ENCODE data around the gene C19orf73. TPM values are rescaled to one million over a fixed set of nuclear protein-coding genes. Genes with fewer than 3 reads are reported as not detected.

C19orf73 gene
- total and polyA plus RNA-seq, 9 of the 15 experiments (the other 6 are each of a cell fraction or from before 2014, with no cell fraction given), result 0.08 to 7.4 (median 1.4) TPM

GRCh38 chr19:49151267-49152118, 32.5 kb upstream of the C19orf73 start (continued):
- TF ChIP-seq RERE (CRISPR knock-in tag; IDR thresholded peaks at IDR 0.05; ENCODE audit: borderline replicate concordance), result 0 out of 2 replicates have a peak, but pooled peaks have one; percentile 51
- 0 out of 2 replicates have a peak, but pooled peaks have one; percentile 29 for TF ChIP-seq XRCC5 (IDR thresholded peaks at IDR 0.05; ENCODE audit: low read depth, low read length)
- peak; percentile 62 for TF ChIP-seq JUND (IDR thresholded peaks at IDR 0.05; ENCODE audit: borderline replicate concordance, low read depth, low read length)
- peak; percentile 10; the same call in 1 of the 3 replicates for TF ChIP-seq JUND (tag; IDR thresholded peaks at IDR 0.05; ENCODE audit: borderline replicate concordance, low read depth, low read length)
- no peak for TF ChIP-seq MAFF (IDR thresholded peaks at IDR 0.05; ENCODE audit: low read length)
- no peak for TF ChIP-seq ZKSCAN1 (IDR thresholded peaks at IDR 0.05; ENCODE audit: low read depth, low read length)
- TF ChIP-seq PHTF2 (CRISPR knock-in tag; IDR thresholded peaks at IDR 0.05), result no peak
- TF ChIP-seq TOE1 (IDR thresholded peaks at IDR 0.05; ENCODE audit: borderline replicate concordance), result 0 out of 2 replicates have a peak, but pooled peaks have one; percentile 35
- no peak for TF ChIP-seq TOE1 (CRISPR knock-in tag; IDR thresholded peaks at IDR 0.05; ENCODE audit: borderline replicate concordance, low read depth)
- no peak for TF ChIP-seq HNRNPH1 (optimal IDR thresholded peaks at IDR 0.05; ENCODE audit: low read depth, low read length)
- no peak for TF ChIP-seq ZBTB9 (CRISPR knock-in tag; IDR thresholded peaks at IDR 0.05)
- TF ChIP-seq ZFP30 (CRISPR knock-in tag; IDR thresholded peaks at IDR 0.05; ENCODE audit: borderline replicate concordance), result no peak
- no peak for TF ChIP-seq ATF4 (CRISPR knock-in tag; IDR thresholded peaks at IDR 0.05)
- no peak for TF ChIP-seq HNRNPK (IDR thresholded peaks at IDR 0.05; ENCODE audit: low read depth, low read length, poor library complexity, severe bottlenecking)
- no peak for TF ChIP-seq CBX2 (IDR thresholded peaks at IDR 0.05; ENCODE audit: insufficient read depth, low read length, poor library complexity, severe bottlenecking)
- TF ChIP-seq RAD51 (IDR thresholded peaks at IDR 0.05; ENCODE audit: borderline replicate concordance, low read depth), result peak; percentile 86
- no peak for TF ChIP-seq PREB (CRISPR knock-in tag; IDR thresholded peaks at IDR 0.05)
- peak; percentile 23; the same call in 1 of the 2 replicates for TF ChIP-seq SPI1 (IDR thresholded peaks at IDR 0.05; ENCODE audit: borderline replicate concordance, low read depth, low read length)

Measured in K562 (cell line).